SK-N-SH treated with all-trans-retinoic acid at 6 μM for 48 hours (cell line): Measurements from ENCODE around the gene TRABD2B.

ENCODE experiments used
- ATAC-seq: fragments of 200-7000 bp; cut with Tn5 transposase; 3 replicates; pipeline ENCODE4 v1.9.1; 2020; ENCODE audit warnings: mild to moderate bottlenecking, moderate library complexity
- ARNTL ChIP-seq: fragments of 450-650 bp; formaldehyde crosslinking; IDR thresholded peaks from 2 replicates; pipeline ENCODE4 v1.5.0; 2020; ENCODE audit warnings: low read depth, mild to moderate bottlenecking, moderate library complexity, borderline replicate concordance
- CREB5 ChIP-seq: fragments of 250-450 bp; sonication (Bioruptor Pico); IDR thresholded peaks from 2 replicates; pipeline ENCODE4 v1.5.1; 2020; ENCODE audit warnings: low read depth, mild to moderate bottlenecking, moderate library complexity
- CSDC2 ChIP-seq: fragments of 250-450 bp; sonication (Bioruptor Pico); IDR thresholded peaks from 2 replicates; pipeline ENCODE4 v1.5.0; 2020; ENCODE audit warnings: mild to moderate bottlenecking, moderate library complexity
- CSRNP3 ChIP-seq: fragments of 250-450 bp; sonication (Bioruptor Pico); IDR thresholded peaks from 2 replicates; pipeline ENCODE4 v1.5.1; 2021; ENCODE audit warnings: mild to moderate bottlenecking, moderate library complexity
- ESRRG ChIP-seq: fragments of 250-450 bp; sonication (Bioruptor Pico); IDR thresholded peaks from 2 replicates; pipeline ENCODE4 v1.6.1; 2021; ENCODE audit warnings: mild to moderate bottlenecking
- ISL1 ChIP-seq: fragments of 250-450 bp; sonication (Bioruptor Pico); IDR thresholded peaks from 2 replicates; pipeline ENCODE4 v2.1.2; 2022; ENCODE audit warnings: mild to moderate bottlenecking, moderate library complexity
- OSR1 ChIP-seq: fragments of 250-450 bp; sonication (Bioruptor Pico); IDR thresholded peaks from 2 replicates; pipeline ENCODE4 v1.8.0; 2022; ENCODE audit warnings: moderate library complexity, mild to moderate bottlenecking, inconsistent platforms
- POU6F1 ChIP-seq: fragments of 250-450 bp; sonication (Bioruptor Pico); IDR thresholded peaks from 2 replicates; pipeline ENCODE4 v1.8.0; 2021; ENCODE audit warnings: low read depth, mild to moderate bottlenecking, moderate library complexity, borderline replicate concordance
- RARB ChIP-seq: fragments of 250-450 bp; sonication (Bioruptor Pico); IDR thresholded peaks from 2 replicates; pipeline ENCODE4 v1.8.0; 2021; ENCODE audit warnings: mild to moderate bottlenecking, moderate library complexity
- SNAI2 ChIP-seq: fragments of 250-450 bp; sonication (Bioruptor Pico); IDR thresholded peaks from 2 replicates; pipeline ENCODE4 v1.5.0; 2020; ENCODE audit warnings: mild to moderate bottlenecking, moderate library complexity
- TCF4 ChIP-seq: fragments of 250-450 bp; sonication (Bioruptor Pico); IDR thresholded peaks from 2 replicates; pipeline ENCODE4 v1.8.0; 2021; ENCODE audit warnings: mild to moderate bottlenecking, moderate library complexity, borderline replicate concordance
- TOX ChIP-seq: fragments of 250-450 bp; sonication (Bioruptor Pico); IDR thresholded peaks from 2 replicates; pipeline ENCODE4 v1.8.0; 2021; ENCODE audit warnings: mild to moderate bottlenecking, moderate library complexity, borderline replicate concordance
- TSHZ2 ChIP-seq: fragments of 250-450 bp; sonication (Bioruptor Pico); IDR thresholded peaks from 2 replicates; pipeline ENCODE4 v1.5.0; 2020; ENCODE audit warnings: mild to moderate bottlenecking, moderate library complexity
- ZC3H10 ChIP-seq: fragments of 250-450 bp; sonication (Bioruptor Pico); IDR thresholded peaks from 2 replicates; pipeline ENCODE4 v1.5.1; 2021; ENCODE audit warnings: mild to moderate bottlenecking, moderate library complexity
- ZFP3 ChIP-seq: fragments of 250-450 bp; sonication (Bioruptor Pico); IDR thresholded peaks from 2 replicates; pipeline ENCODE4 v1.5.0; 2020; ENCODE audit warnings: mild to moderate bottlenecking, moderate library complexity
- ZFP30 ChIP-seq: fragments of 450-650 bp; formaldehyde crosslinking; IDR thresholded peaks from 2 replicates; pipeline ENCODE4 v1.5.0; 2022; ENCODE audit warnings: mild to moderate bottlenecking, moderate library complexity
- ZNF565 ChIP-seq: fragments of 450-650 bp; formaldehyde crosslinking; conservative IDR thresholded peaks from 2 replicates; pipeline ENCODE4 v1.5.0; 2020; ENCODE audit warnings: low read depth, mild to moderate bottlenecking, moderate library complexity
- ZNF70 ChIP-seq: fragments of 450-650 bp; formaldehyde crosslinking; IDR thresholded peaks from 2 replicates; pipeline ENCODE4 v1.5.0; 2020; ENCODE audit warnings: mild to moderate bottlenecking, moderate library complexity
- ZNF8 ChIP-seq: fragments of 450-650 bp; formaldehyde crosslinking; IDR thresholded peaks from 2 replicates; pipeline ENCODE4 v1.5.0; 2020; ENCODE audit warnings: mild to moderate bottlenecking, moderate library complexity
- TF ChIP-seq, protein P1 (sequence below): fragments of 250-450 bp; sonication (Bioruptor Pico); IDR thresholded peaks from 2 replicates; pipeline ENCODE4 v1.8.0; 2020; ENCODE audit warnings: mild to moderate bottlenecking, moderate library complexity, borderline replicate concordance

Gene TRABD2B

DNA sequence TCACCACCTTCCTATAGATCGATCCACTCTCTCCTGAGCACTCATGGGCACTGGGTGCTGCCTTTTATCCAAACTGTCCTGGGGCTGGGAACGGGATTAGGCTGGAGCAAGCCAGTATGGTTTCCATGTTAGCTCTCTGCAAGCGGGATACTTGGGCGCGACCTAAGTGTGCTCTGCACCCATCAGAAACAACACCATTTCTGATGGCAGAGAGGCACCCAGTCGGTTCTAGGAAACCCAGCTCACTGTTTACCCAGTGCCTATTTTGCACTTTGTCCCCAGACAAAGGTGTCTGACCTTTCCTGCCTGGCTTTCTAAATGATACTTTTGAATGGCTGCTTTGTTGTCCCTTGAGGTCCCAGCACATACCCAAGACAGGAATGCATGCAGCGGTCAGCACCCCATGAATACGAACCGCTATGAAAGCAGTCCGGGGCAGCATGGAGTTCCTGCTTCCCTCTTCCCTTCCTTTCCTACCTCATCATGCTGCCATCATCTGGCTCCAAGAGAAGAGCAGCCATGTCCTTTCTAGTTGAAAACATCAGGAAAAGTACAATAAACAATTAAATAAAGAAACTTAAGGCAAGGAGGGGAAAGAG is 83.9 kb downstream of the TRABD2B start (continued):
- TF ChIP-seq CREB5 (CRISPR knock-in tag) (no peak), ZC3H10 (no peak), ESRRG (CRISPR knock-in tag) (no peak), ZFP30 (CRISPR knock-in tag) (no peak), OSR1 (CRISPR knock-in tag) (no peak), ZNF8 (CRISPR knock-in tag) (no peak), CSDC2 (no peak)
- TF ChIP-seq, protein P1, sequence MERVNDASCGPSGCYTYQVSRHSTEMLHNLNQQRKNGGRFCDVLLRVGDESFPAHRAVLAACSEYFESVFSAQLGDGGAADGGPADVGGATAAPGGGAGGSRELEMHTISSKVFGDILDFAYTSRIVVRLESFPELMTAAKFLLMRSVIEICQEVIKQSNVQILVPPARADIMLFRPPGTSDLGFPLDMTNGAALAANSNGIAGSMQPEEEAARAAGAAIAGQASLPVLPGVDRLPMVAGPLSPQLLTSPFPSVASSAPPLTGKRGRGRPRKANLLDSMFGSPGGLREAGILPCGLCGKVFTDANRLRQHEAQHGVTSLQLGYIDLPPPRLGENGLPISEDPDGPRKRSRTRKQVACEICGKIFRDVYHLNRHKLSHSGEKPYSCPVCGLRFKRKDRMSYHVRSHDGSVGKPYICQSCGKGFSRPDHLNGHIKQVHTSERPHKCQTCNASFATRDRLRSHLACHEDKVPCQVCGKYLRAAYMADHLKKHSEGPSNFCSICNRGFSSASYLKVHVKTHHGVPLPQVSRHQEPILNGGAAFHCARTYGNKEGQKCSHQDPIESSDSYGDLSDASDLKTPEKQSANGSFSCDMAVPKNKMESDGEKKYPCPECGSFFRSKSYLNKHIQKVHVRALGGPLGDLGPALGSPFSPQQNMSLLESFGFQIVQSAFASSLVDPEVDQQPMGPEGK (CRISPR knock-in tag), result no peak

DNA sequence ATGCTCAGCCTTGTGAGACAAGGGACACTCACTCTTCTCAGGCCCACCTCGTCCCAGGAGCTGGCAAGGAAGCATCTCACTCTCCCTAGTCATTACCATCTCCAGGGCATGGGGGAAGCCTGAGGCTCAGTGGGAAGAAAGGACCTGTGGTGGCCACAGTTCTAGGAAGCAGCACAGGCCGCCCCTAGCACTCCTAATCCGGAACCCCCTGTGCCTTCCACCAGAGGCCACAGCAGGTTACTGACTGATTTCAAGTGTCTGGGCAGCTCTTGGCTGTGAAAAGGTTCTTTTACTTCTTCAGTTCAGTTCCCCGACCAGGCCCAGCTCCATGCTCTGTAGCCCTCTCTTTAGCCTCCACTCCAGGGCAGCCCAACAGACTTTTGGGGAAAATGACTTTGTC is 84.4 kb downstream of the TRABD2B start:
- no peak for ATAC-seq
- TF ChIP-seq CREB5 (CRISPR knock-in tag) (no peak), ZNF8 (CRISPR knock-in tag) (no peak), ISL1 (CRISPR knock-in tag) (no peak), OSR1 (CRISPR knock-in tag) (no peak), ZFP30 (CRISPR knock-in tag) (no peak), TCF4 (no peak), ZNF565 (no peak), ZC3H10 (no peak), SNAI2 (no peak), ZFP3 (CRISPR knock-in tag) (no peak), CSRNP3 (CRISPR knock-in tag) (no peak), TOX (no peak), RARB (CRISPR knock-in tag) (no peak), CSDC2 (no peak), POU6F1 (CRISPR knock-in tag) (no peak), ARNTL (CRISPR knock-in tag) (no peak), ESRRG (CRISPR knock-in tag) (no peak), TSHZ2 (no peak), ZNF70 (CRISPR knock-in tag) (no peak)
- TF ChIP-seq, protein P1 (CRISPR knock-in tag), result no peak
